Activated CD4-positive, alpha-beta T cell treated with anti-CD3 and anti-CD28 coated beads for 36 hours (primary cell): ENCODE measurements around the gene RALGPS1. TPM values are rescaled to one million over a fixed set of nuclear protein-coding genes. Genes with fewer than 3 reads are reported as not detected.

ENCODE experiments used
- ATAC-seq: fragments of 200-7000 bp; cut with Tn5 transposase; one replicate; pipeline ENCODE4 v1.10.0; 2021; ENCODE audit warnings: mild to moderate bottlenecking, moderate library complexity
- CTCF ChIA-PET: fragments of 350-600 bp; sonication (Branson Sonifier 250); formaldehyde crosslinking; loops from one replicate; lab custom pipeline; 2021; ENCODE audit warnings: antibody characterized with exemption; lab: Charles Lee
- POLR2A ChIA-PET: fragments of 350-600 bp; sonication (Branson Sonifier 250); formaldehyde crosslinking; loops from one replicate; lab custom pipeline; 2021; ENCODE audit warnings: antibody characterized with exemption, inconsistent platforms; lab: Charles Lee
- DNase-seq: peaks from one replicate; pipeline ENCODE4 v3.0.0-alpha.2; 2020
- H3K27ac Mint-ChIP-seq: one replicate; pipeline ENCODE4 v1.8.0; 2021; ENCODE audit warnings: mixed read lengths
- H3K27me3 Mint-ChIP-seq: one replicate; pipeline ENCODE4 v1.8.0; 2021; ENCODE audit warnings: mixed read lengths
- H3K36me3 Mint-ChIP-seq: one replicate; pipeline ENCODE4 v1.8.0; 2021; ENCODE audit warnings: low read depth, mixed read lengths
- H3K4me1 Mint-ChIP-seq: one replicate; pipeline ENCODE4 v1.8.0; 2021; ENCODE audit warnings: mixed read lengths
- H3K4me3 Mint-ChIP-seq: one replicate; pipeline ENCODE4 v1.8.0; 2021; ENCODE audit warnings: mild to moderate bottlenecking, moderate library complexity, mixed read lengths
- H3K9me3 Mint-ChIP-seq: one replicate; pipeline ENCODE4 v1.8.0; 2021; ENCODE audit warnings: low read depth, mixed read lengths
- intact Hi-C, 2 experiments: fragments of 100-400 bp; cut with DNase I in 1 of 2; cut with micrococcal nuclease in 1 of 2; formaldehyde crosslinking; loops; one replicate each; pipeline versions ENCODE4 v1.14.2 to v1.15.1; 2022 to 2024; cut with DNase I, micrococcal nuclease
- total RNA-seq, 2 experiments: library from RNA; stranded (reverse); gene quantifications; one replicate each; pipeline ENCODE4 v1.2.3, GENCODE V29; 2021

The RALGPS1 gene
- total RNA-seq, 2 experiments from 2014 or later = 1.2 to 2.2 TPM

DNA sequence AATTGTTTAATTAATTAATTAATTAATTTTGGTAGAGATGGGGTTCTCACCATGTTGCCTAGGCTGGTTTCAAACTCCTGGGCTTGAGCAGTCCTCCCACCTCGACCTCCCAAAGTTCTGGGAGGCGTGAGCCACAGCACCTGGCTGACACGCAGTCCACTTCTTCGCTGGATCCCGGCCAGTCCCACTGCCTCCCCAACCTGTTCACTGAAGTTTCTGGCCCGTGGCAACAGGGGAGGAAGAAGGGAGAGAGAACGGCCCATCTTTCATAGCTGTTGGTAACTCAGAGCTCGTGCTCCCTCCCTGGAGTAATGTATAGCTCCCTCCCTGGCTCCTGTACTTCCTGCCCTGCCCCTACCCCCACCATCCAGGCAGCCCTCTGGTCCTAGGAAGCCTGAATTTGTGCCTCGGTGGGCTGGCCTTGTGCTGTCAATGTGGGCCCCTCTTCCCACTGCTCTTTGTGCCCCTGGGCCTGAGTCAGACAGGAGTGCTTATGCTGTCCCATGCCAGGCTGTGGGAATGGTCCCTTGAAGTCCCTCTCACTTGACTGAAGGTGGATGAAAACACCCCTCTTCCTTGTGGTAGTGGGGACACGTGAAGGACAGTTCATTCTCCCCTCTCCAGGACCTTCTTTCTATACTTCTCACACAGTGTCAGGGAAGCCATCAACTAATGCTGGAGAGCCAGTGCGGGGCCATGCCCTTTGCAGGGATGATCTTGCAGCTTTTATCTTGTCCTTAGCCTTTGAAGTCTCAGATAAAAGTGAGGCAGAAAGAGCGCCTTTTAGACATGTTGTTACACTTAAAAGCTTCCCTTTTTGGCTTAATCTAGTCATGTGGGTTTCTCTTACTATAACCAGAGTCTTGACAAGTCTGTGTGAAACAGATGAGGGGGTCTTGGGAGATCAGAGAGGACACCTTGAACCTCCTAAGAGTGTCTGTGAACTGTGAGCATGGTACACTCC is 169.8 kb downstream of the RALGPS1 start:
- peaks cover 9% of the 10 kb centered on the region for H3K4me1 Mint-ChIP-seq
- no peak overlapping the region for H3K4me3 Mint-ChIP-seq
- ChIA-PET CTCF (interaction anchor here (0.6 to 0.9 kb wide), 3 partner anchors 16 to 118 kb away, joined by 3 read pairs; no protein-coding TSS in a partner anchor), POLR2A (interaction anchor here (0.7 kb wide), 1 partner anchor 15 kb away, joined by 3 read pairs; no protein-coding TSS in a partner anchor)
- H3K36me3 Mint-ChIP-seq = no peaks in the 10 kb centered on the region
- ATAC-seq = no peak
- peaks cover 9% of the 10 kb centered on the region for H3K27me3 Mint-ChIP-seq
- H3K27ac Mint-ChIP-seq = no peak overlapping the region
- DNase-seq = no peak
- intact Hi-C loops = no loop called here
- no peaks in the 10 kb centered on the region for H3K9me3 Mint-ChIP-seq

DNA sequence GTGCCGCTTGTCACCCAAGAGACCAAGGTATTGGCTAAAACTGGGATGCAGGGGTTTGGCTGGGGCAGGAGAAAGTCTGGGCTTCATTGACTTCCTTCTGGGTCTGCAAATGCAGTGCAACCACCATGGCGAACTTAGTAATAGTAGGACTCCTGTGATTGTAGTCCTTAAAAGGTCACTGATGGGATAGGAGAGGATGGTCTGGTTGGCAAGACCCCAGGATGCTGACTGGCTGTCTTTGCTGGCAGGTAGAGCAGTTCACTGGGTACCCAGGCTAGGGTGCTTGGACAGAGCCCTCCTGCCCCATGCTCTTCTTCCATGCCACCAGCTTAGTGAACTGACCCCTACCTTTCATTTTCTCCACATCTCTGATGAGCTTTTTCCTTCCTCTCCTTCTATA is 170.6 kb downstream of the RALGPS1 start:
- Mint-ChIP-seq H3K27ac (no peak overlapping the region), H3K9me3 (no peaks in the 10 kb centered on the region), H3K36me3 (no peaks in the 10 kb centered on the region), H3K4me1 (peaks cover 9% of the 10 kb centered on the region), H3K27me3 (peaks cover 9% of the 10 kb centered on the region), H3K4me3 (no peak overlapping the region)
- DNase-seq (no peak), ATAC-seq (no peak)
- POLR2A ChIA-PET = no interaction called here
- intact Hi-C loops = no loop called here
- CTCF ChIA-PET = no interaction called here

DNA sequence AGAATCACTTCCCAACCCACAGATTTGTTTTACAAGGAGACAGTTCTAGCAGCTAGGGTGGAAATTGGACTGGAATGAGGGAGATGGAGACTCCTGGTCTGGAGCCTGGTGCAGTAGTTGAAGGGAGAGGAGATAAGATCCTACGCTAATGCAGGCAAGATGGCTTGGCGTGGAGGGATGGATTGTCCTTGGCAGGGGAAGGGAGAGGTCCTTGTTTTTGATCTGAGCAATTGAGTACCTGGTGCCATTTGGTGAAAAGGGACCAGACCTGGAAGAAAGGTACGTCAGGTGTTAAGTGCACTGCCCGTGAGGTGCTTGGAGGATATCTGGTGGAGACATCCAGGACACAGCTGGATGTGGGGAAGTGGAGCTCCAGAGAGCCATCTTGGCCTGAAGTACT is 172.2 kb downstream of the RALGPS1 start:
- Mint-ChIP-seq H3K27ac (no peak overlapping the region), H3K4me1 (peaks cover 9% of the 10 kb centered on the region), H3K27me3 (peaks cover 9% of the 10 kb centered on the region), H3K9me3 (no peaks in the 10 kb centered on the region), H3K4me3 (no peak overlapping the region), H3K36me3 (no peaks in the 10 kb centered on the region)
- DNase-seq (no peak), ATAC-seq (no peak)
- CTCF ChIA-PET = no interaction called here
- POLR2A ChIA-PET = no interaction called here
- intact Hi-C loops = no loop called here

DNA sequence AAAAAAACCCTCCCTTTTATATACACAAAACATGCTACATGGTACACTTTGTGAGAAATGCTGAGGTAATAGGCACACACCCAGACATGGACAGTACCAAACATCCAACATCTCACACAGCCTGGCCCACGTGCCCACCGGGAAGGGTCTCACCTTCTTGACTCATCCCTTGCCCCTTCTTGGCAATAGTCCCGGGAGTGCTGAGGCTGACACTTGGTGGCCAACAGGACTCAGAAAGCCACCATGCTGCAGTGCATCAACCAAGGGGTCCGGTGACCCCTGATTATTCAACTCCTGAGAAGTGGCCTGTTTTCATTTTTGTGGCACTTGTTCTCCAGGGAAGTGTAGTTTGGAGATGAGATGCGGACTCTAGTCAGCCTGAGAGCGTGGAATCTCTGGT is 172.8 kb downstream of the RALGPS1 start:
- CTCF ChIA-PET = no interaction called here
- no peak for ATAC-seq
- Mint-ChIP-seq H3K9me3 (no peaks in the 10 kb centered on the region), H3K4me1 (peaks cover 9% of the 10 kb centered on the region), H3K4me3 (no peak overlapping the region), H3K27me3 (peaks cover 9% of the 10 kb centered on the region), H3K27ac (no peak overlapping the region), H3K36me3 (no peaks in the 10 kb centered on the region)
- intact Hi-C loops = no loop called here
- POLR2A ChIA-PET = no interaction called here
- DNase-seq = no peak

DNA sequence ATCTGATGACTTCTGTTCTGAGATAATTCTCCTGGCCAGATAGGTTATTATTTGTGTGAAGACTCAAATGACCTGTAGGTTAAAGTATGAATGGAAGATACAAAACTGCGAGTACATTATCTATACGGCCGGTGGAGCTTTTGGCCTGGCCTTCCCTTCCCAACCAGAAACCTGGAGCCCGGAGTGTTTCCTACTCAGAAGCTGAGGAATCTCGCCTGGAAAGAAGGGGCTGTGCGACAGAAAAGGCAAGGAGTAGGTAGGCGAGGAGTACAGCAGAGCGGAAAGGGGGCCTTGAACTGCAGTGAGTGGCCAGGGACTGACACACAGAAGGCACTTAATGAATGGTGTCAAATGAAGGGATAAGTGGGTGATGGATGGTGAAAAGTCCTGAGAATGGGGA is 173.3 kb downstream of the RALGPS1 start:
- H3K27ac Mint-ChIP-seq = no peak overlapping the region
- DNase-seq (no peak), ATAC-seq (no peak)
- ChIA-PET CTCF (no interaction called here), POLR2A (no interaction called here)
- no peak overlapping the region for H3K4me3 Mint-ChIP-seq
- intact Hi-C loops = no loop called here
- no peaks in the 10 kb centered on the region for H3K36me3 Mint-ChIP-seq
- H3K4me1 Mint-ChIP-seq = peaks cover 9% of the 10 kb centered on the region
- peaks cover 9% of the 10 kb centered on the region for H3K27me3 Mint-ChIP-seq
- H3K9me3 Mint-ChIP-seq = no peaks in the 10 kb centered on the region

DNA sequence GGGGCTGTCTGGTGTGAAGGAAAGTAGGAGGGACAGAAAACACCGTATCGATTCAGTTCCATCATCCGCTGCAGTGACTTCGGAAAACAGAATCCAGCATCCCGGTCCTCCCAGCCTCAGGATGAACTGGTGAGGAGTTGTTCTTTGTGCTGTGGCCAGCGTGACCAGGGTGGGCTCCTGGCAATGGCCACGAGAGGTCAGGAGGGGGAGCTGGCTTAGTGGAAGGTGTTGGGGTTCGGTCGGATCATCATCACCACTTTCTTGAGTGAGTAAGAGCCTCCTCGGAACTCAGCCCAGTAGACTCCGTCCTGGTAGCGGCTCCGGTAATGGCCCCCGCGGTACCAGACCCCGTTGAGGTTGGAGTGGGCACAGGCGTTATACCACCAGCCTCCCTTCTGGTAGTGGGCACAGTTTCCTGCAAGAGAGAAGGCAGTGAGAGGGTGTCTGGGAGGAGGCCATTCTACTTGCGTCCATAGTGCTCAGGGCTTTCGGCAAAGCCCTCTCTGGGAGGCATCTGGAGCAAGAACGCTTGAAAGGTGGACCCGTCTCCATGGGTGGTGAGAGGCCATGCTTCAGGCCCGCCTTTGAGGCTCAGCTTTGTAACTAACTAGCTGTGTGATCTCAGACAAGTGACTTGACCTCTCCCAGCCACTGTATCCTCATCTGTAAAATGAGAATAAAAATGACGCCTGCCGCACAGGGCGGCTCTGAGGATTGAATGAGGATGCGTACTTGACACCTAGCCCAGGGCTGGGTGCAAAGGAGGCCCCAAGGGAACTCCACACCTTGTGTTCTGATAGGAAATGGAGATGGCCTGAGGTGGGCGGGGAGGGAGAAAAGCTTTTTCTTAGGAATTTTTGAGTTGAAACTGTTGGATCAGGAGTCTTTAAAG is 174.4 kb downstream of the RALGPS1 start:
- intact Hi-C loops = no loop called here
- CTCF ChIA-PET = no interaction called here
- no peak overlapping the region for H3K27ac Mint-ChIP-seq
- POLR2A ChIA-PET = no interaction called here
- H3K27me3 Mint-ChIP-seq = peaks cover 9% of the 10 kb centered on the region
- H3K9me3 Mint-ChIP-seq = no peaks in the 10 kb centered on the region
- DNase-seq = no peak
- H3K4me1 Mint-ChIP-seq = peaks cover 9% of the 10 kb centered on the region
- no peak for ATAC-seq
- no peaks in the 10 kb centered on the region for H3K36me3 Mint-ChIP-seq
- no peak overlapping the region for H3K4me3 Mint-ChIP-seq

DNA sequence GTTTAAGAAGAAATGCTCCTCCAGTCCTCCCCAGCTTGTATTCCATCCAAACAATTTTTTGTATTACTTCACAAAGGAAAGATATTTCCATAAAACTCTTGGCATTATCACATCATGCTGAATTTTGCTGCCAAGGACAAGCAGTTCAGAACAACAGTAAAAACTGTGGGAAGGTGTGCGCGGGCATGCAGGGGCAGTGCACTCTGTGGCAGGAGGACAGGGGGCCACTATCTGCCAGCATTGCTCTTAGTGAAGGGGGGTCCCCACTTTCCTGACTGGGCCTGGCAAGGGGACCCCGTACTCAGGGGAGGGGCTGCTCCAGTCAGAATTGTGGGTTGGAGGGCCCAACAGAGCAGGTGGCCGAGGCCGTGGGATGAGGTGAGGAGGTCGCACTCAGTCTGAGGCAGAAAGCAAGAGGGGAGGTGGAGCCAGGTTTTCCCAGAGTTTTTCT is 175.1 kb downstream of the RALGPS1 start:
- ATAC-seq (no peak), DNase-seq (no peak)
- peaks cover 5% of the 10 kb centered on the region for H3K4me1 Mint-ChIP-seq
- no peaks in the 10 kb centered on the region for H3K9me3 Mint-ChIP-seq
- no peak overlapping the region for H3K27ac Mint-ChIP-seq
- H3K4me3 Mint-ChIP-seq = no peak overlapping the region
- intact Hi-C loops = no loop called here
- H3K36me3 Mint-ChIP-seq = no peaks in the 10 kb centered on the region
- ChIA-PET POLR2A (no interaction called here), CTCF (no interaction called here)
- peaks cover 9% of the 10 kb centered on the region for H3K27me3 Mint-ChIP-seq

DNA sequence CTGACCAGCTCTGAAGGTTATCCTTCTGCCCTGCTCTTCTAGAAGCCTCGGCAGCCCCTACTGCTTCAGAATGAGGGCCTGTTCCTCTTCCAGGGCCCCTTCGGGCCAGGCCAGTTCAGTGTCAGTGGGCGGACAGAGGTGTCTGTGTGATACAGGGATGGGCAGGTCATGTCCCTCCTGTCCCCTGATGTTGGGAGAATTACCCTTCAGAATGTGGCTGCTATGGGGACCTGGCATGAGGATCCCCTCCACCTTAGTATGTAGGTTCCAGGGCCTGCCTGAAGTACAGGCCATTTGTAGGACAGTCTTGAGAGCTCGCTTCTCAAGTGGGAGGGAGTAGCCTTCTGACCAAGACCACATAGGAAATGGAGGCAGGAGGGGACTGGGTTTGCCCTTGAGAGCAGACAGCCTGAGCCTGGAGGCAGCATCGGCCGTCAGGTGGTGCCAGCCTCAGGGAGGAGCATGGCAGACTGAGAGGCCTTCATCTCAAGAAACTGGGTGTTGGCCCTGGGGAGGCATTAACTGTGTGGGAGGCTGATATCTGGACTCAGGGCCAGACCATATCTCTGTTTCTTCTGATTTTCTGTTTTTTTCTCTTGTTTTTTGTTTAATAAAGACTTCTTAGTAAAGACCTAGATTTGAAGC is 175.9 kb downstream of the RALGPS1 start:
- CTCF ChIA-PET = interaction anchor here (0.8 kb wide), 1 partner anchor 477 kb away, joined by 6 read pairs; the partner anchor contains the start of gene LMX1B
- DNase-seq (no peak), ATAC-seq (no peak)
- POLR2A ChIA-PET = interaction anchor here (0.6 kb wide), 1 partner anchor 44 kb away, joined by 7 read pairs; no protein-coding TSS in a partner anchor
- Mint-ChIP-seq H3K36me3 (no peaks in the 10 kb centered on the region), H3K4me1 (no peaks in the 10 kb centered on the region), H3K9me3 (no peaks in the 10 kb centered on the region), H3K27me3 (peaks cover 8% of the 10 kb centered on the region), H3K27ac (no peak overlapping the region), H3K4me3 (no peak overlapping the region)
- intact Hi-C loops = no loop called here

DNA sequence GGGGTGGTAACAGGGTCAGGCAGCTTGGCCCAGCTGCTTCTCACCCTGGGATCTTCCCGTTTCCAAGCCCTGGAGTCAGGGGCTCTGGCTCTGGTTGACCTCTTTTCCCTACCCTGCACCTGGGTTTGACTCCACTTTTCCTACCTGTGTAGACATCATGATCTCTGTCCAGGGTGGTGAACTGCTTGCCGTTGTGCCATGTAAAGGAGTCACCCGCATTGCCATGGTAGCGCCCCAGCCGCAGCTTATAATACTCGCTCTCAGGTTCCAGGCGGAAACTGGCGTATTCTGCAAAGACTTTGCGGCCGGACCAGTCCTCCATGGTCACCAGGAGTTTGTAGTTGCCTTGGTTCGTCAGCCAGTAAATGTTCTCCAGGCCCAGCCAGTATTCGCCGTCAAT is 176.9 kb downstream of the RALGPS1 start:
- Mint-ChIP-seq H3K36me3 (no peaks in the 10 kb centered on the region), H3K27ac (no peak overlapping the region), H3K4me3 (no peak overlapping the region), H3K27me3 (peaks cover 3% of the 10 kb centered on the region), H3K9me3 (no peaks in the 10 kb centered on the region), H3K4me1 (no peaks in the 10 kb centered on the region)
- ChIA-PET POLR2A (no interaction called here), CTCF (interaction anchor here (0.7 to 0.8 kb wide), 2 partner anchors 34 to 478 kb away, joined by 4 to 6 read pairs; partner anchors contain the start of gene LMX1B)
- intact Hi-C loops = no loop called here
- DNase-seq (no peak), ATAC-seq (no peak)

DNA sequence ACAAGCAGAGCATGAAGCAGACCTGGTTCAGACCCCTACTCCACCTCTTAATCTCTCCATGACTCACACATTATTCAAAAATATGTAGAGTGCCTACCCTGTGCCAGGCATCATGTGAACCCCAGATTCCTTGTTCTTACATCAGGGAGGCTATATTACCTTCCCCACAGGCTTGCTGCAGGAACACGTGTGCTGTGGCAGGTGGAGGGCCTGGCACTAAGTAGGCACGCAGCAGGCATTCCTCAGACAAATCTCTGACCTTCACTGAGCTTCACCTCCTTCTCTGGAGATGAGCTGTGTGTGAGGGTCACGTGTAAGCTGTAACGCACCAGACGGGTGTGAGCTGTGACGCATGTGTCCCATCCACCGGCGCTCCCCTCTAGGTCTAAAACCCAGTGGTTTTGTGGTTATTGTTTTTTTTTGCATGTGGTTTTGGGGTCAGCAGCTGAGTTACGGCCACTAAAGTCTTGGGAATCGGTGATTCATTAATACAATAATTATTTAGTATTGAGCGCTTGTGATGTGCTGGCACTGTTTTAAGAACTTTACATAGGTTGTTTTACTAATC is 177.5 kb downstream of the RALGPS1 start:
- ATAC-seq = no peak
- no peak overlapping the region for H3K4me3 Mint-ChIP-seq
- POLR2A ChIA-PET = no interaction called here
- intact Hi-C loops = no loop called here
- CTCF ChIA-PET = no interaction called here
- H3K9me3 Mint-ChIP-seq = no peaks in the 10 kb centered on the region
- no peak for DNase-seq
- H3K27me3 Mint-ChIP-seq = no peaks in the 10 kb centered on the region
- no peaks in the 10 kb centered on the region for H3K4me1 Mint-ChIP-seq
- H3K36me3 Mint-ChIP-seq = no peaks in the 10 kb centered on the region
- no peak overlapping the region for H3K27ac Mint-ChIP-seq
